GM19397 (cell line): ENCODE results near the gene HACD3.
"Not testable (repeated sequence)": the region's sequence is repeated elsewhere in the genome, so short reads cannot be mapped to it uniquely, and the experiment has no call there.

Experiments used
- ATAC-seq: cut with Tn5 transposase; IDR thresholded peaks from one replicate; pipeline ENCODE4 v1.9.1; 2021; ENCODE audit warnings: mild to moderate bottlenecking, moderate library complexity; ENCODE audit not compliant: unreplicated experiment

The HACD3 gene

GRCh38 chr15:65547841-65548240, 17.6 kb downstream of the HACD3 start:
- ATAC-seq, result no peak

- not testable (repeated sequence) for ATAC-seq
Observed at GRCh38 chr15:65549288-65549687, 19.0 kb downstream of the HACD3 start.

DNA sequence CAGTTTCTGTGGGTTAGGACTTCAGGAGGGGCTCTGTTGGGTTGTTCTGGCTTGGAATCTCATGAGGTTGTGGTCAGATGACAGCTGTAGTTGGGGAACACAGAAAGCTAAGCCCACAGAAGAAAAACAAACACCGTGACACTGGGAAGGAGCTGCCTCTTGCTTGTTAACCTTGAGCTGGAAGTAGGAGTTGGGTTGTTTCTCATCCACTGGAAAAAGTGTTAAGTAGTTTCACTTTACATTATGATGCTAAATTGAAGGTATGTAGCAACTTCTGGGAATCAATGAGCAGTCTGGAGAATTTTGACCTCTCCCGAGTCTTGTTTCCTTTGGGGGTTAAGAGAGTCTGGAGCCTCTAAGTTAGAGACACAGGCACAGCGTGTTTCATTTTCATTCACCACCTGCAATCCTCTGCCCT, 20.4 kb downstream of the HACD3 start:
- no peak for ATAC-seq

- ATAC-seq, result no peak
Observed at GRCh38 chr15:65551183-65551582, 20.9 kb downstream of the HACD3 start.

DNA sequence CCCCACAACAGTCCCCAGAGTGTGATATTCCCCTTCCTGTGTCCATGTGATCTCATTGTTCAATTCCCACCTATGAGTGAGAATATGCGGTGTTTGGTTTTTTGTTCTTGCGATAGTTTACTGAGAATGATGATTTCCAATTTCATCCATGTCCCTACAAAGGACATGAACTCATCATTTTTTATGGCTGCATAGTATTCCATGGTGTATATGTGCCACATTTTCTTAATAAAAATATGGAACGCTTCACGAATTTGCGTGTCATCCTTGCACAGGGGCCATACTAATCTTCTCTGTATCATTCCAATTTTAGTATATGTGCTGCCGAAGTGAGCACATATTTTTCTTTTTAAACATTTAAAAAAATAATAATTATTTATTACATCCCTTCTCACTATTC, 22.6 kb downstream of the HACD3 start:
- ATAC-seq, result not testable (repeated sequence)

GRCh38 chr15:65553691-65554090, 23.4 kb downstream of the HACD3 start:
- no peak for ATAC-seq

GRCh38 chr15:65556622-65557021, 26.4 kb downstream of the HACD3 start:
- ATAC-seq, result no peak

DNA sequence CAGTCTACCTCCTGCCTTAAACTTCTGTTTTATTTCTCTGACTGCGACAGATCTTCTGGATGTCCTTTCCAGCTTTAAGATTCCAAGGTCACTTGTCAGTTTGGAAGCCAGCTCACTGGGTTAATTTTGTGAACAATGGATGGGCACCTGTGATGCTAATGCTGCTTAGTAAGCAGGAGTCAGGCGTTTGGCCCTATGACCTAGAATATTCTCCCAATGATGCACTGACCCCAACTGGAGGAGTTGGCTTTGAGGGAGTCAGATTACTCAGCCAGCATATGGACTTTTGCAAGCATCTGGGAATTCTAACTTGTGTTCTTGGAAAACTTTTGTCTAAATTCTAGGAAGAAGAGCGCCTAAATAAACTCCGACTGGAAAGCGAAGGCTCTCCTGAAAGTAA, 28.1 kb downstream of the HACD3 start:
- ATAC-seq, result no peak

DNA sequence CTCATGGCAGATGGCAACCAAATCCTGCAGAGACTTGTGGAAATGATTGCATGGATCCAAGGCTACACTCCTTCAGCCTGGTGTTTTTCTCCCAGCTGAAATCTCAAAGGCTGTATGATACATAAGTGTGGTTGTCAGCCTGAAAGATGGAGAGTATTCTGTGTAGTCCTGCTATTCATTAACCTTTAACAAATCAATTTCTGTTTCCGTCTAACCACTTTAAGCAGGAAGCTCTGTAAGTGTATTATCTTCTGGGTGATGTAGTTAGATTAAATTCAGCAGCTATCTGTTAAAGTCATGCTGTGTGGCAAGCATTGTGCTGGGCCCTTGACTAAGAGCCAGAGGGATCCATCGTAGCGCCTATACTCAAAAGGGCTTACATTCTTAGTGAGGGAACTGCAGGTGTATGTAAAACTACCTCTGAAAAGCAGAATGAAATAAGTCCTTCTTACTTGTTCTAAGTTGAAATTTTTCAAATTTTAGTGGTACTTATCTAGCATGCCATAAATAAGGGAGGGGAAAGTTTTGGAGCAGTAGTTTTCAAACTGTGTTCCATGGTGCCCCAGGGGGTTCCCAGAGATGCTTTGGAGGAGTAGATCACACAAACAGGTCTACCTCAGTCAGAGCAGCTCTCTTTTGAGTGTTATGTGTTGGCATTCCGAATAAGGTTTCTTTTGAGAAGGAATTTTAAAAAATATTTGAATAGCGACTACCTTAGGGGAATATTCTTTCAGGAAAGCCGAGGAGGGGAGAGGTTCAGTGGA, 28.9 kb downstream of the HACD3 start:
- ATAC-seq, result no peak

DNA sequence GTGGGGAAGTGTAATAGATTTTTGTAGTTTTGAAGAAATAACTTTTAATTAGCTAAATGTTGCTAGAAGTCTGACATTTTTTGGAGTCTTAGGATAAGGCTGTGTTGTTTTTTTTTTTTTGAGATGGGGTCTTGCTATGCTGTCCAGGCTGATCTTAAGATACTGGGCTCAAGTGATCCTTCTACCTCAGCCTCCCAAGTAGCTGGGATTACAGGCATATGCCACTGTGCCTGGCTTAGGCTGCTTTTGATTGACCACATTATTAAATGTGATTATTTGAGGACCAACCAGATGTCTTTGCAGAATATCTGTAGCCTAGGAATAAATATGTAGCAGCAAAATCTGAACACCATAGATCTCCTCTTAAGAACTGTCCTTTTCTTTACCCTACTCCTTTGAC, 29.7 kb downstream of the HACD3 start:
- ATAC-seq, result no peak

GRCh38 chr15:65561934-65562333, 31.7 kb downstream of the HACD3 start:
- no peak for ATAC-seq

DNA sequence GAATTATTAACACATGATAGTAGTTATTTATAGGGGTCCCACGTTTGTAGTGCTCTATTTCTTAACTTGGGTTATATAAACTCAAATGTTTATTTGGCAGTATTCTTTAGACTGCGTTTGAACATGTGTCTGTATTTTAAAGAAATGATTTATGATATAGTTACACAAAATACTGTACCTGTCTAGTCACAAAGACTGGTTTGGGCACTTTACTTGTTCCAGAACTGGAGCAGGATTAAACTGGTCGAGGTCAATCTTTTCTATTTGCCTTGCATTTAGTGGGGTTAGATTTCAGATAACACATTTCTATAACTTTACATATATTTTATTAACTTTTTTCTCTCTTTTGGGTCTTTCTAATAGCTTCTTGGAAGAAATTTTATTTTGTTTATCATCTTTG, 39.5 kb downstream of the HACD3 start:
- ATAC-seq, result no peak

DNA sequence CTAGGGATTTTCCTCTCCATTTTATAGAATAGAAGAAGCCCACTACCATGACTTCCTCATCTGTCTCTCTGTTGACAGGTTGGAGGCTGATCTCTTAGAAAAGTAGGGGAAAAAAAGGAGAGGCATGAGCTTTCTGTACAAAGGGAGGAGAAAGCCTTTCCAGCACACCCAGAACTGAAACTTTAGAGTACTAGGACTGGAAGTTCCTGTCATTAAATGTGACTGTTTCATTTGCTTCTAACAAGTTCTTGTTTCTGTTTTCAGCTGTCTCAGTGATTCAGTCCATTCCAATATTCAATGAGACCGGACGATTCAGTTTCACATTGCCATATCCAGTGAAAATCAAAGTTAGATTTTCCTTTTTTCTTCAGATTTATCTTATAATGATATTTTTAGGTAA, 41.7 kb downstream of the HACD3 start:
- ATAC-seq, result no peak

GRCh38 chr15:65576664-65577063, 46.4 kb downstream of the HACD3 start:
- ATAC-seq, result no peak

- no peak for ATAC-seq
Observed at GRCh38 chr15:65577129-65577996, 47.1 kb downstream of the HACD3 start.

DNA sequence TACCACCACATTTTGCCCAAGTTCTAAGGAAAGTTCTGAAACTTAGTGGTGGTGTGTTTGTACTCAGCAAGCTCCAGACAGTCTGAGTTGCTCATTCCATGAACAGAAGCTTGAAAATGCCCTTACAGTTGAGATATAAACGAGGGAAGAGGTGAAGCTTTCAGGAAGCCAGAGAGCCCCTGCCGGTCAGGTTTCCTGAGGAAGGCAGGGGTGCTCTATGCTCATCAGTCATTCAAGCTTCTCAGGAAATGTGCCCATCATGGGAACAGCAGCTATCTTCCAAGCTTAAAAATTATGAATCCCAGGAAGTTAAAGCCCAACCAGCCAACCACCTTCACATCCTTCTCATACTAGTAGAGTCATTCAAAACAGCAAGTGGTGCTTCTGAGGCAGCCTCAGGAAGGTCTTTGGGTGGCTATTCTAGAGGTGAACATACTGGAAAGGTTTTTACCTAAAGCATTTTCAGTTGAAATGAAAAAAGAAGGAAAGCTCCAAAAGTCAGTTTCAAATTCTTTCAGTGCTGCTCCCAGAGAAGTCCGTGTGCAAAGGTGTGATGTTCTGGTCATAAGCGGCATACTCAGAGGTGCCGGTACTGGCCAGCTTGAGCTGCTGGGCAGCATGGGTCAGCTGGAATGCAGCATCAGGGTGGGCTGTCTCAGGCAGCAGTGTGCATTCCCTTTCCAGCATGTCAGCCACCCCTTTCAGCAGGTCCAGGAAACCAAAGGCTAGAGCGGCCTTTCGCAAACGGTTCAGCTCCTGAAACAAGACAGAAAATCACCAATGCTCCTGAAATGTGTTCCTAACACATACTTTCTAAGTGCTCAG, 48.9 kb downstream of the HACD3 start:
- no peak for ATAC-seq

DNA sequence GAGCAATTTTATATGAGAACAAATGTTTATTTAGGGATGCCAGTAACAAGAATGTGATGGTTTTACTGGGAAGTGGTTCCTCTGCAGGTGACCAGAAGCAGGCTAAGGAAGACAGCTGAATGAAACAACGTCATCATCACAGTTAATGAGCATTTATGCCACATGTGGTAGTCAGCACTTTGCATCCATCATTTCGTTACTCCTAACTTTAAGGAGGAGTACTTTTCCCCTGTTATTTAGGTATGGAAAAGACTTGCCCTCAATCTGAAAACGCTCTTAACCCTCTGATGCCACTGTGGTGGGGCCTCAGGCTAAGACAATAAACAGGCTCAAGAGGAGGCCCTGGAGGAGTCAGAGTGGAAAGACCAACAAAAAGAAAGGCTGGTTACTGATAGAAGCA, 49.5 kb downstream of the HACD3 start:
- no peak for ATAC-seq

GRCh38 chr15:65580287-65580686, 50.0 kb downstream of the HACD3 start:
- no peak for ATAC-seq

GRCh38 chr15:65583701-65584100, 53.4 kb downstream of the HACD3 start:
- ATAC-seq, result no peak

DNA sequence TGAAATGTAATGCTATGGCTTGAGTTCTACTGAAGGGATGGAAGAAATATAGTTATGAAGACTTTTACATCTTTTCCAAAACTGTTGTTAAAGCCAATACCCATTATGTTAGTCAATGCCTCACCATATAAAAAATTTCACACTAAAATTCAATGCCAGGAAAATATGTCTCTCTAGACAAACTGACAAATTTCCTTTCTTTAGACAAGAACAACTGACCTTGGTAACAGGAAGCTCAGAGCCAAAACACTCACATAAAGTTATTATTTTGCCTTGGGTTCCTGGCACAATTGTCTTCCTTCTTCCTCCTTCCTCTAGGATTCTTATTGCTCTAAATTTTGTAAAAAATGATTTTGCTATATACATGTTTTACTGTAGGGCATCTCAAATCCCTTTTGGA, 54.0 kb downstream of the HACD3 start:
- ATAC-seq, result no peak

GRCh38 chr15:65587094-65587493, 56.8 kb downstream of the HACD3 start:
- ATAC-seq, result no peak
